HCT116 (cell line): ENCODE data around the gene ZNF8. TPM values are rescaled to one million over a fixed set of nuclear protein-coding genes. Genes with fewer than 3 reads are reported as not detected.

Source experiments
- ATAC-seq: fragments of 200-7000 bp; cut with Tn5 transposase; 2 replicates; pipeline ENCODE4 v1.9.1; 2020; ENCODE audit warnings: mild to moderate bottlenecking, moderate library complexity
- BruUV-seq: library from RNA; stranded (reverse); fragments of 400-500 nt; replicated peaks from 2 replicates; lab custom pipeline; 2021; lab: Mats Ljungman, UMichigan
- CTCF ChIA-PET: fragments of 300-600 bp; sonication (Branson Sonifier 250); formaldehyde crosslinking; loops from one replicate; lab custom pipeline; 2021; ENCODE audit warnings: antibody characterized with exemption; lab: Charles Lee
- POLR2A ChIA-PET: fragments of 300-600, 350-600 bp; sonication (Branson Sonifier 250); formaldehyde crosslinking; loops from one replicate; lab custom pipeline; 2021; ENCODE audit warnings: antibody characterized with exemption; lab: Charles Lee
- RAD21 ChIA-PET, 2 experiments: fragments of 300-600 bp; sonication (Branson Sonifier 250); formaldehyde crosslinking; loops; one replicate each; lab custom pipeline; 2023; ENCODE audit warnings: low total read pairs in 2 of 2; ENCODE audit not compliant: uncharacterized antibody in 2 of 2, unreplicated experiment in 2 of 2, low non-redundant PET in 1 of 2; lab: Charles Lee
- DNase-seq: peaks from one replicate; pipeline ENCODE4 v3.0.0-alpha.2; 2010; ENCODE audit warnings: low read depth, low spot score
- H2AFZ ChIP-seq: fragments of 200-600 bp; shearing (Covaris generic), sonication (generic); 2 replicates; pipeline ENCODE4 v1.6.1; 2017; ENCODE audit warnings: low read depth, mixed run types, mixed read lengths, antibody characterized with exemption, low read length; ENCODE audit not compliant: poor library complexity, severe bottlenecking
- H3K27ac ChIP-seq: 2 replicates; pipeline ENCODE4 v1.5.1; 2012; ENCODE audit warnings: low read depth, low read length
- H3K27me3 ChIP-seq: fragments of 200-600 bp; sonication (generic); 2 replicates; pipeline ENCODE4 v1.6.1; 2016; ENCODE audit warnings: mixed run types, low read length, mixed read lengths; ENCODE audit not compliant: insufficient read depth
- H3K36me3 ChIP-seq, 2 experiments: fragments of 200-500 bp in 1 of 2; fragments of 200-600 bp in 1 of 2; sonication (Bioruptor generic) in 1 of 2; sonication (generic) in 1 of 2; 2 replicates each; pipeline versions ENCODE4 v1.5.1 to v1.6.1; 2014 to 2016; ENCODE audit warnings: low read length in 2 of 2, inconsistent platforms in 1 of 2, mixed read lengths in 1 of 2, mixed run types in 1 of 2; ENCODE audit not compliant: insufficient read depth in 2 of 2, control insufficient read depth in 1 of 2
- H3K4me1 ChIP-seq, 2 experiments: fragments of 200-600 bp in 1 of 2; sonication (generic) in 1 of 2; 2 replicates each; pipeline versions ENCODE4 v1.5.1 to v1.6.1; 2012 to 2017; ENCODE audit warnings: low read length in 2 of 2, inconsistent platforms in 1 of 2, mild to moderate bottlenecking in 1 of 2, mixed read lengths in 1 of 2, mixed run types in 1 of 2, moderate library complexity in 1 of 2; ENCODE audit not compliant: insufficient read depth in 2 of 2, control insufficient read depth in 1 of 2
- H3K4me2 ChIP-seq: fragments of 200-600 bp; sonication (generic); 2 replicates; pipeline ENCODE4 v1.6.1; 2017; ENCODE audit warnings: mixed run types, low read length, mixed read lengths
- H3K4me3 ChIP-seq, 2 experiments: fragments of 200-600 bp in 1 of 2; sonication (generic) in 1 of 2; replicated peaks in 1 of 2; 2 replicates each; pipeline ENCODE4 v1.5.1; 2011 to 2016; ENCODE audit warnings: low read length in 2 of 2, control low read depth in 1 of 2, low read depth in 1 of 2, mild to moderate bottlenecking in 1 of 2, mixed read lengths in 1 of 2, mixed run types in 1 of 2
- H3K79me2 ChIP-seq: fragments of 200-600 bp; sonication (generic); 2 replicates; pipeline ENCODE4 v1.6.1; 2017; ENCODE audit warnings: mild to moderate bottlenecking, mixed run types, low read length, moderate library complexity, mixed read lengths; ENCODE audit not compliant: insufficient read depth
- H3K9ac ChIP-seq: fragments of 200-600 bp; sonication (generic); 2 replicates; pipeline ENCODE4 v1.6.1; 2016; ENCODE audit warnings: low read length, mixed read lengths
- H3K9me2 ChIP-seq: fragments of 200-600 bp; sonication (generic), shearing (Covaris generic); 2 replicates; pipeline ENCODE4 v1.6.1; 2017; ENCODE audit warnings: mixed run types, mild to moderate bottlenecking, moderate library complexity; ENCODE audit not compliant: insufficient read depth
- H3K9me3 ChIP-seq, 2 experiments: fragments of 200-500 bp in 1 of 2; fragments of 200-600 bp in 1 of 2; sonication (Bioruptor generic) in 1 of 2; sonication (generic) in 1 of 2; 2 replicates each; pipeline ENCODE4 v1.6.1; 2014 to 2017; ENCODE audit warnings: low read length in 2 of 2, mixed read lengths in 2 of 2, inconsistent platforms in 1 of 2, low read depth in 1 of 2, mild to moderate bottlenecking in 1 of 2, mixed run types in 1 of 2, moderate library complexity in 1 of 2; ENCODE audit not compliant: control insufficient read depth in 1 of 2, insufficient read depth in 1 of 2
- H4K20me1 ChIP-seq: fragments of 200-600 bp; sonication (generic), shearing (Covaris generic); 2 replicates; pipeline ENCODE4 v1.6.1; 2017; ENCODE audit warnings: mixed run types, mild to moderate bottlenecking, moderate library complexity; ENCODE audit not compliant: insufficient read depth
- ATF3 ChIP-seq: IDR thresholded peaks from 2 replicates; pipeline ENCODE4 v1.6.1; 2012
- EGR1 ChIP-seq: IDR thresholded peaks from 2 replicates; pipeline ENCODE4 v1.6.1; 2012; ENCODE audit warnings: low read depth
- EZH2 ChIP-seq: fragments of 200-600 bp; sonication (generic); IDR thresholded peaks from 2 replicates; pipeline ENCODE4 v1.6.1; 2017; ENCODE audit warnings: antibody characterized with exemption, mixed run types
- EZH2phosphoT487 ChIP-seq: fragments of 200-600 bp; IDR thresholded peaks from 2 replicates; pipeline ENCODE4 v1.6.1; 2018; ENCODE audit warnings: antibody characterized with exemption, borderline replicate concordance
- FOSL1 ChIP-seq: IDR thresholded peaks from 2 replicates; pipeline ENCODE4 v1.6.1; 2012; ENCODE audit warnings: low read depth
- JUND ChIP-seq: IDR thresholded peaks from 2 replicates; pipeline ENCODE4 v1.6.1; 2012
- MAX ChIP-seq: IDR thresholded peaks from 2 replicates; pipeline ENCODE4 v1.6.1; 2012
- POLR2A ChIP-seq: IDR thresholded peaks from 2 replicates; pipeline ENCODE4 v1.7.0; 2011; ENCODE audit warnings: borderline replicate concordance; ENCODE audit not compliant: insufficient read depth, insufficient read length; ENCODE audit errors: extremely low read depth
- RAD21 ChIP-seq: IDR thresholded peaks from 2 replicates; pipeline ENCODE4 v1.6.1; 2012; ENCODE audit warnings: low read depth, mild to moderate bottlenecking
- SIN3A ChIP-seq: IDR thresholded peaks from 2 replicates; pipeline ENCODE4 v1.6.1; 2012; ENCODE audit warnings: low read depth
- SP1 ChIP-seq: IDR thresholded peaks from 2 replicates; pipeline ENCODE4 v1.6.1; 2012; ENCODE audit warnings: low read depth
- TCF7L2 ChIP-seq: IDR thresholded peaks from 2 replicates; pipeline ENCODE4 v1.7.0; 2011; ENCODE audit warnings: borderline replicate concordance, inconsistent platforms; ENCODE audit not compliant: insufficient read depth, insufficient read length; ENCODE audit errors: extremely low read depth
- YY1 ChIP-seq: IDR thresholded peaks from 2 replicates; pipeline ENCODE4 v1.6.1; 2011; ENCODE audit warnings: low read length, low read depth, moderate library complexity, mild to moderate bottlenecking; ENCODE audit not compliant: insufficient replicate concordance; ENCODE audit errors: extremely low read depth
- ZBTB33 ChIP-seq: IDR thresholded peaks from 2 replicates; pipeline ENCODE4 v1.6.1; 2011; ENCODE audit warnings: mild to moderate bottlenecking, low read length, moderate library complexity; ENCODE audit not compliant: insufficient replicate concordance; ENCODE audit errors: extremely low read depth
- ZFX ChIP-seq: fragments of 450-650 bp; IDR thresholded peaks from 2 replicates; pipeline ENCODE4 v1.6.1; 2017
- ZNF274 ChIP-seq: fragments of 200-500 bp; sonication (Bioruptor generic); IDR thresholded peaks from 2 replicates; pipeline ENCODE4 v1.6.1; 2014; ENCODE audit warnings: mild to moderate bottlenecking, low read depth, low read length, inconsistent platforms
- intact Hi-C: fragments of 100-400 bp; cut with micrococcal nuclease; formaldehyde crosslinking; loops from 2 replicates; pipeline ENCODE4 v1.10.0; 2022
- total RNA-seq: library from RNA; stranded (reverse); gene quantifications from one replicate; pipeline ENCODE4 v1.2.1, GENCODE V29; 2021; ENCODE audit not compliant: unreplicated experiment

Gene ZNF8
- total RNA-seq, 1 experiment from 2014 or later, result 6.4 TPM

GRCh38 chr19:58351558-58351878 lies 72.8 kb downstream of the ZNF8 start:
- Histone ChIP-seq H4K20me1 (no peaks in the 10 kb centered on the region), H3K9me3 (no peaks in the 10 kb centered on the region), H3K36me3 (no peaks in the 10 kb centered on the region), H3K4me2 (no peak overlapping the region), H3K4me1 (no peaks in the 10 kb centered on the region), H2AFZ (no peak overlapping the region), H3K9me2 (no peaks in the 10 kb centered on the region), H3K27me3 (no peaks in the 10 kb centered on the region), H3K27ac (no peak overlapping the region), H3K79me2 (no peaks in the 10 kb centered on the region), H3K9ac (no peak overlapping the region), H3K4me3 (no peak overlapping the region)
- RAD21 ChIA-PET, result interaction anchor here in 1 of 2 experiments (0.5 kb wide), 1 partner anchor 133 kb away, joined by 3 read pairs; no protein-coding TSS in a partner anchor
- POLR2A ChIA-PET, result interaction anchor here (1.4 kb wide), 1 partner anchor 11 kb away, joined by 7 read pairs; the partner anchor contains the start of gene ZNF497
- CTCF ChIA-PET, result no interaction called here
- DNase-seq (no peak), ATAC-seq (no peak)
- no TSS peak for BruUV-seq
- intact Hi-C loops, result no loop called here
- TF ChIP-seq SP1, result no peak
- TF ChIP-seq MAX, result no peak
- TF ChIP-seq EGR1, result no peak
- TF ChIP-seq EZH2, result no peak
- TF ChIP-seq SIN3A, result no peak
- TF ChIP-seq ZNF274, result no peak
- no peak for TF ChIP-seq ATF3
- TF ChIP-seq ZFX, result no peak
- no peak for TF ChIP-seq ZBTB33
- no peak for TF ChIP-seq JUND
- no peak for TF ChIP-seq TCF7L2
- no peak for TF ChIP-seq RAD21
- no peak for TF ChIP-seq FOSL1
- no peak for TF ChIP-seq EZH2phosphoT487
- TF ChIP-seq POLR2A, result no peak
- no peak for TF ChIP-seq YY1
